ENCODE data around the gene KRT72. TPM values are rescaled to one million over a fixed set of nuclear protein-coding genes. Genes with fewer than 3 reads are reported as not detected.

Gene KRT72
- total and polyA plus RNA-seq, 10 donors, result 0.52 to 2.2 (median 0.93) TPM; not detected in 1

DNA sequence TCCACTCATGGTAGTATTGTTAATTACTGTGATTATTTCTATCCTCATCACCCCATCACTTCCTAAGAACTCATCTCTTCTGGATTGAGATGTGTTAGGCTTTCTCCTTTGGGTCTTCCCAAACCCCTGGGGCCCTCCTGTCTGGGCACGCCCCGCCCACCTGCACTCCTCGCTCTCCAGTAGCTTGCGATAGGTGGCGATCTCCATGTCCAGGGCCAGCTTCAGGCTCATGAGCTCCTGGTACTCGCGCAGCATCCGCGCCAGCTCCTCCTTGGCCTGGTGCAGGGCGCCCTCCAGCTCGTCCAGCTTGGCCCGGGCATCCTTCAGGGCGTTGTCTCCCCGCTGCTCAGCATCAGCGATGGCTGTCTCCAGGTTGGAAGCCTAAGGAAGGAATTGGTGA lies 55.1 kb downstream of the KRT72 start:
- no peak overlapping the region for H3K4me3 ChIP-seq
- TF ChIP-seq, protein P1, sequence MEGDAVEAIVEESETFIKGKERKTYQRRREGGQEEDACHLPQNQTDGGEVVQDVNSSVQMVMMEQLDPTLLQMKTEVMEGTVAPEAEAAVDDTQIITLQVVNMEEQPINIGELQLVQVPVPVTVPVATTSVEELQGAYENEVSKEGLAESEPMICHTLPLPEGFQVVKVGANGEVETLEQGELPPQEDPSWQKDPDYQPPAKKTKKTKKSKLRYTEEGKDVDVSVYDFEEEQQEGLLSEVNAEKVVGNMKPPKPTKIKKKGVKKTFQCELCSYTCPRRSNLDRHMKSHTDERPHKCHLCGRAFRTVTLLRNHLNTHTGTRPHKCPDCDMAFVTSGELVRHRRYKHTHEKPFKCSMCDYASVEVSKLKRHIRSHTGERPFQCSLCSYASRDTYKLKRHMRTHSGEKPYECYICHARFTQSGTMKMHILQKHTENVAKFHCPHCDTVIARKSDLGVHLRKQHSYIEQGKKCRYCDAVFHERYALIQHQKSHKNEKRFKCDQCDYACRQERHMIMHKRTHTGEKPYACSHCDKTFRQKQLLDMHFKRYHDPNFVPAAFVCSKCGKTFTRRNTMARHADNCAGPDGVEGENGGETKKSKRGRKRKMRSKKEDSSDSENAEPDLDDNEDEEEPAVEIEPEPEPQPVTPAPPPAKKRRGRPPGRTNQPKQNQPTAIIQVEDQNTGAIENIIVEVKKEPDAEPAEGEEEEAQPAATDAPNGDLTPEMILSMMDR (IDR thresholded peaks at IDR 0.05 in 8 of 11, conservative IDR thresholded peaks at IDR 0.05 in 3 of 11), result no peak
- H3K27me3 ChIP-seq (replicated peaks in 1 of 7), result peaks cover 0 to 8% (median 0%) of the 10 kb centered on the region in 7 donors
- no peak for DNase-seq
- no peak overlapping the region for H3K27ac ChIP-seq
- H3K36me3 ChIP-seq, result no peaks in the 10 kb centered on the region
- intact Hi-C loops (cut with DNase I; ENCODE audit: low total_unique reads), result no loop called here
- 81 to 89% (median 87%) methylated on average over 14 to 15 of the region's 15 CpGs for WGBS, 5 donors
- H3K4me1 ChIP-seq, result no peaks in the 10 kb centered on the region
- no peaks in the 10 kb centered on the region for H3K9me3 ChIP-seq

DNA sequence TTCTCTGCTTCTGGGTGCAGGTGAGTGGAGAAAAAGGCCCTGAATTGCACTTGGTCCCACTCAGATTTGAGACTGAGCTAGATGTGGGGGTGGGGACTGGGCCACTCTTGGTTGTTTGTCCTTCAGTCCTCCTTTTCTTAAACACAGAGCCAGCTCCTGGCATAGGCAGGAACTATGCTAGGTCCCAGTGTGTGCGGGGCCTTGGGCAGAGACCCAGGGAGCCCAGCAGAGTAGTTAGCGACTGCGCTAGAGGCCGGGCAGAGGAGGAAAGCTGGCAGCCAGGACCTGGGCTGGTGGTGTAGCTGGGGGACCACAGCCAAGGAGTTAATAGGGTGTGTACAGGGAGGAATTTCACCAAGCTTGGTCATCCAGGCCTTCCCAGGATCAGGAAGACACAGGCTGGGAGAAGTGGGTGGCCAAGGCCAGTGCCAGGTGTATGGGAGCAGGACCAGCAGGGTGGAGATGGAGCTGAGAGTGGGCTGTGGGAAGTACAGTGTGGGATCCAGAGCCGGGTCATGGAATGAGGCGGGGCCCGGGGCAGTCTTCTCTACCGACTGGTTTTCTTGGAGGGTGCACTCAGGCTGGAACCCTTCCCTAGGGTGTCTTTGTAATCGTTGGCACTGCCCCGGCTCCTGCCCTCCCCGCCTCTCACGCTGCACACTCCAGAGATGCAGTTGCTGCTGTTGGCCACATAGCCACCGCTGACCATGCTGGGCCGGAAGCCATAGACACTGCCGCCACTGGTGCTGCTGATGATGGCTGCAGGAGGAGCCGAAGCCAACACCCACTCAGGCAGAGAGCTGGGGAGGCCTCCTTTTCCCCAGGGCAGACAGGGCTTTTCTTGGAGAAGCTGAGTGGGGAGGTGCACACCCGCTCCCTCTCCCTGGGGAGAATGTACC lies 57.0 kb downstream of the KRT72 start:
- peak; percentile 46 for DNase-seq
- Histone ChIP-seq H3K36me3 (no peaks in the 10 kb centered on the region), H3K4me1 (no peaks in the 10 kb centered on the region), H3K27me3 (replicated peaks in 1 of 7) (peaks cover 0 to 3% (median 0%) of the 10 kb centered on the region in 7 donors), H3K4me3 (no peak overlapping the region), H3K27ac (no peak overlapping the region), H3K9me3 (no peaks in the 10 kb centered on the region)
- intact Hi-C loops (cut with DNase I; ENCODE audit: low total_unique reads), result no loop called here
- 80 to 90% (median 85%) methylated on average over 17 of the region's 17 CpGs for WGBS, 5 donors
- TF ChIP-seq POLR2AphosphoS5 (IDR thresholded peaks at IDR 0.05) (no peak), POLR2A (IDR thresholded peaks at IDR 0.05) (no peak)
- TF ChIP-seq, protein P1 (IDR thresholded peaks at IDR 0.05 in 8 of 11, conservative IDR thresholded peaks at IDR 0.05 in 3 of 11), result peak in 1 of 11 experiments; percentile 10

DNA sequence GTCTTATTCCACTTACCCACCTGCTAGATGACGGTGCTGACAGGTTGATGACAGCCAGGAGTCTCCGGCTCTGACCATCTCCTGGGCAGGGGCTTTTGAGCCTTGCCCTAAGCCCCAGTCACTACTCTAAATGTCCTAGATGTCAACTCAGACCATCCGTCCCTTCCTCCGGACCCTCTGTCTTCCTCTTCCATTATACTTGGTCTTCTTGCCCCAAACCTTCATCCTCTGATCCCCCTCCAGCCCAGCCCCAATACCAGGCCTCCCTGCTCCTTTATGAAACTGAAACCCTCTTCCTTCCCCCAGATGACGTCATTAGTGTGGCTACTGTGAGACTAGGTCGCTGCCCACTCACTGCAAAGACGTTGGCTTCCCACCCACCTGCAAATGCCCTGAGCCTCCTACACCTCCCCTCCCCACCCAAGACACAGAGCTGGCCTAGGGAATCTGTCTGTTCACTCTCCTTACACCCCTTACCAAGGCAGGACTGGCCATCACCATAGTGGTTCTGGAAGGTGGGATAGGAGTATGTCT lies 58.4 kb downstream of the KRT72 start:
- 61 to 72% (median 67%) methylated on average over 7 of the region's 7 CpGs for WGBS, 5 donors
- H3K4me3 ChIP-seq, result no peak overlapping the region
- H3K27me3 ChIP-seq (replicated peaks in 1 of 7), result peaks cover 0 to 3% (median 0%) of the 10 kb centered on the region in 7 donors
- no peak overlapping the region for H3K27ac ChIP-seq
- TF ChIP-seq, protein P1 (IDR thresholded peaks at IDR 0.05 in 8 of 11, conservative IDR thresholded peaks at IDR 0.05 in 3 of 11), result no peak
- TF ChIP-seq POLR2AphosphoS5 (IDR thresholded peaks at IDR 0.05) (no peak), POLR2A (IDR thresholded peaks at IDR 0.05) (no peak)
- H3K9me3 ChIP-seq, result no peaks in the 10 kb centered on the region
- no peaks in the 10 kb centered on the region for H3K4me1 ChIP-seq
- peak; percentile 38 for DNase-seq
- H3K36me3 ChIP-seq, result no peaks in the 10 kb centered on the region
- intact Hi-C loops (cut with DNase I; ENCODE audit: low total_unique reads), result no loop called here

DNA sequence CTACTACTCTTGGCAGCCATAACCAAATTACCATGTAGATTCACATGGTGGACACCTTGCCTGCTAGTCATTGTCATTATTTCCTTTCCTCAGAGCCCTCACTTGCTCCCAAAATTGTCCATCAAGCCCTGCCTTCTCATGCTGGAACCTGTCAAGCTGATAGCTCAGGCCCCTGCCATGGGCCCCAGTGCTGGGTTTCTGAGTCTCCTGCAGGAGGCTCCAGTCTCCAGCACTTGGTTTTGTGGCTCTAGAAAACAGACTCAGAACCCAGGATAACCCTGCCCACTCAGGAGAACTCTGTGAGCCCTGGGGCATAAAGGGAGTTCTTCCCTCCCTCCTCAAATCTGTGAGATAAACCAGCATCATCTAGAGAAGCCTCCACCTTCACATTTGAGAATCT lies 59.1 kb downstream of the KRT72 start:
- H3K27ac ChIP-seq, result no peak overlapping the region
- H3K4me1 ChIP-seq, result no peaks in the 10 kb centered on the region
- H3K9me3 ChIP-seq, result no peaks in the 10 kb centered on the region
- TF ChIP-seq POLR2A (IDR thresholded peaks at IDR 0.05), result no peak
- no peak for TF ChIP-seq POLR2AphosphoS5 (IDR thresholded peaks at IDR 0.05)
- TF ChIP-seq, protein P1 (IDR thresholded peaks at IDR 0.05 in 8 of 11, conservative IDR thresholded peaks at IDR 0.05 in 3 of 11), result no peak
- intact Hi-C loops (cut with DNase I; ENCODE audit: low total_unique reads), result no loop called here
- H3K36me3 ChIP-seq, result no peaks in the 10 kb centered on the region
- H3K27me3 ChIP-seq (replicated peaks in 1 of 7), result peaks cover 0 to 5% (median 0%) of the 10 kb centered on the region in 7 donors
- peak; percentile 31 for DNase-seq
- no peak overlapping the region for H3K4me3 ChIP-seq

All from spleen (tissue), 11 donors.